ENCODE results near the gene SIVA1.

SIVA1 gene

GRCh38 chr14:104731320-104732294 lies 21.3 kb upstream of the SIVA1 start:
- Histone ChIP-seq H3K36me3 (ENCODE audit: control insufficient read depth, insufficient read depth, low read length) (no peaks in the 10 kb centered on the region), H3K9me3 (ENCODE audit: control insufficient read depth, insufficient read depth, low read length) (no peaks in the 10 kb centered on the region), H3K4me1 (ENCODE audit: control insufficient read depth, insufficient read depth, low read length) (no peaks in the 10 kb centered on the region), H3K4me3 (ENCODE audit: low read depth, low read length) (no peak overlapping the region), H3K9ac (ENCODE audit: low read depth, low read length) (no peak overlapping the region), H3K27me3 (ENCODE audit: control insufficient read depth, insufficient read depth, low read length) (no peaks in the 10 kb centered on the region)

- Histone ChIP-seq H3K9ac (ENCODE audit: low read depth, low read length) (no peak overlapping the region), H3K27me3 (ENCODE audit: control insufficient read depth, insufficient read depth, low read length) (no peaks in the 10 kb centered on the region), H3K4me3 (ENCODE audit: low read depth, low read length) (no peak overlapping the region), H3K9me3 (ENCODE audit: control insufficient read depth, insufficient read depth, low read length) (no peaks in the 10 kb centered on the region), H3K4me1 (ENCODE audit: control insufficient read depth, insufficient read depth, low read length) (no peaks in the 10 kb centered on the region), H3K36me3 (ENCODE audit: control insufficient read depth, insufficient read depth, low read length) (no peaks in the 10 kb centered on the region)
Observed at GRCh38 chr14:104732355-104732804, 20.6 kb upstream of the SIVA1 start.

GRCh38 chr14:104732931-104733681 lies 19.8 kb upstream of the SIVA1 start:
- Histone ChIP-seq H3K4me3 (ENCODE audit: low read depth, low read length) (no peak overlapping the region), H3K9ac (ENCODE audit: low read depth, low read length) (no peak overlapping the region), H3K36me3 (ENCODE audit: control insufficient read depth, insufficient read depth, low read length) (no peaks in the 10 kb centered on the region), H3K27me3 (ENCODE audit: control insufficient read depth, insufficient read depth, low read length) (no peaks in the 10 kb centered on the region), H3K9me3 (ENCODE audit: control insufficient read depth, insufficient read depth, low read length) (no peaks in the 10 kb centered on the region), H3K4me1 (ENCODE audit: control insufficient read depth, insufficient read depth, low read length) (no peaks in the 10 kb centered on the region)

- Histone ChIP-seq H3K4me1 (ENCODE audit: control insufficient read depth, insufficient read depth, low read length) (no peaks in the 10 kb centered on the region), H3K27me3 (ENCODE audit: control insufficient read depth, insufficient read depth, low read length) (no peaks in the 10 kb centered on the region), H3K9me3 (ENCODE audit: control insufficient read depth, insufficient read depth, low read length) (no peaks in the 10 kb centered on the region), H3K36me3 (ENCODE audit: control insufficient read depth, insufficient read depth, low read length) (no peaks in the 10 kb centered on the region), H3K4me3 (ENCODE audit: low read depth, low read length) (no peak overlapping the region), H3K9ac (ENCODE audit: low read depth, low read length) (no peak overlapping the region)
Observed at GRCh38 chr14:104734051-104734587, 18.8 kb upstream of the SIVA1 start.

- no peak overlapping the region for H3K9ac ChIP-seq (ENCODE audit: low read depth, low read length)
- no peaks in the 10 kb centered on the region for H3K27me3 ChIP-seq (ENCODE audit: control insufficient read depth, insufficient read depth, low read length)
- no peaks in the 10 kb centered on the region for H3K36me3 ChIP-seq (ENCODE audit: control insufficient read depth, insufficient read depth, low read length)
Observed at GRCh38 chr14:104734601-104734990, 18.4 kb upstream of the SIVA1 start.

GRCh38 chr14:104734991-104735779 lies 17.8 kb upstream of the SIVA1 start:
- Histone ChIP-seq H3K27me3 (ENCODE audit: control insufficient read depth, insufficient read depth, low read length) (no peaks in the 10 kb centered on the region), H3K9ac (ENCODE audit: low read depth, low read length) (no peak overlapping the region), H3K36me3 (ENCODE audit: control insufficient read depth, insufficient read depth, low read length) (no peaks in the 10 kb centered on the region), H3K9me3 (ENCODE audit: control insufficient read depth, insufficient read depth, low read length) (no peaks in the 10 kb centered on the region), H3K4me1 (ENCODE audit: control insufficient read depth, insufficient read depth, low read length) (no peaks in the 10 kb centered on the region), H3K4me3 (ENCODE audit: low read depth, low read length) (no peak overlapping the region)

More at GRCh38 chr14:104734601-104734990, 18.4 kb upstream of the SIVA1 start:
- Histone ChIP-seq H3K9me3 (ENCODE audit: control insufficient read depth, insufficient read depth, low read length) (no peaks in the 10 kb centered on the region), H3K4me1 (ENCODE audit: control insufficient read depth, insufficient read depth, low read length) (no peaks in the 10 kb centered on the region), H3K4me3 (ENCODE audit: low read depth, low read length) (no peak overlapping the region)

- Histone ChIP-seq H3K4me1 (ENCODE audit: control insufficient read depth, insufficient read depth, low read length) (no peaks in the 10 kb centered on the region), H3K9ac (ENCODE audit: low read depth, low read length) (no peak overlapping the region)
Observed at GRCh38 chr14:104735830-104736642, 16.9 kb upstream of the SIVA1 start.

GRCh38 chr14:104738375-104739019 lies 14.4 kb upstream of the SIVA1 start:
- H3K4me3 ChIP-seq (ENCODE audit: low read depth, low read length), result no peak overlapping the region

More at GRCh38 chr14:104735830-104736642, 16.9 kb upstream of the SIVA1 start:
- no peaks in the 10 kb centered on the region for H3K27me3 ChIP-seq (ENCODE audit: control insufficient read depth, insufficient read depth, low read length)
- no peaks in the 10 kb centered on the region for H3K9me3 ChIP-seq (ENCODE audit: control insufficient read depth, insufficient read depth, low read length)
- H3K4me3 ChIP-seq (ENCODE audit: low read depth, low read length), result no peak overlapping the region
- H3K36me3 ChIP-seq (ENCODE audit: control insufficient read depth, insufficient read depth, low read length), result no peaks in the 10 kb centered on the region

GRCh38 chr14:104739026-104739425 lies 13.9 kb upstream of the SIVA1 start:
- Histone ChIP-seq H3K9me3 (ENCODE audit: control insufficient read depth, insufficient read depth, low read length) (no peaks in the 10 kb centered on the region), H3K4me3 (ENCODE audit: low read depth, low read length) (no peak overlapping the region), H3K36me3 (ENCODE audit: control insufficient read depth, insufficient read depth, low read length) (peaks cover 5% of the 10 kb centered on the region), H3K27me3 (ENCODE audit: control insufficient read depth, insufficient read depth, low read length) (no peaks in the 10 kb centered on the region), H3K4me1 (ENCODE audit: control insufficient read depth, insufficient read depth, low read length) (no peaks in the 10 kb centered on the region), H3K9ac (ENCODE audit: low read depth, low read length) (no peak overlapping the region)

More at GRCh38 chr14:104738375-104739019, 14.4 kb upstream of the SIVA1 start:
- H3K27me3 ChIP-seq (ENCODE audit: control insufficient read depth, insufficient read depth, low read length), result no peaks in the 10 kb centered on the region
- no peaks in the 10 kb centered on the region for H3K4me1 ChIP-seq (ENCODE audit: control insufficient read depth, insufficient read depth, low read length)
- no peak overlapping the region for H3K9ac ChIP-seq (ENCODE audit: low read depth, low read length)
- H3K9me3 ChIP-seq (ENCODE audit: control insufficient read depth, insufficient read depth, low read length), result no peaks in the 10 kb centered on the region
- peaks cover 3% of the 10 kb centered on the region for H3K36me3 ChIP-seq (ENCODE audit: control insufficient read depth, insufficient read depth, low read length)

Measured in iPS-15b (cell line).